Effector memory CD4-positive, alpha-beta T cell (primary cell): ENCODE data around the gene PARP15.

Experiments used
- DNase-seq, 3 donors: peaks; one replicate each; pipeline ENCODE4 v3.0.0-alpha.2; 2020
- H3K27ac ChIP-seq: 2 replicates; pipeline ENCODE4 v1.7.0; 2013; ENCODE audit warnings: mild to moderate bottlenecking, low read length, moderate library complexity; ENCODE audit not compliant: insufficient read depth, poor library complexity, severe bottlenecking
- H3K27me3 ChIP-seq: replicated peaks from 2 replicates; pipeline ENCODE4 v1.7.0; 2013; ENCODE audit warnings: mild to moderate bottlenecking, low read length; ENCODE audit not compliant: insufficient read depth, control insufficient read depth, poor library complexity, severe bottlenecking
- H3K36me3 ChIP-seq: 2 replicates; pipeline ENCODE4 v1.7.0; 2013; ENCODE audit warnings: mild to moderate bottlenecking, low read length, moderate library complexity; ENCODE audit not compliant: control insufficient read depth, insufficient read depth
- H3K4me1 ChIP-seq: 2 replicates; pipeline ENCODE4 v1.7.0; 2013; ENCODE audit warnings: low read length, mild to moderate bottlenecking; ENCODE audit not compliant: control insufficient read depth, insufficient read depth, poor library complexity, severe bottlenecking
- H3K4me3 ChIP-seq: 2 replicates; pipeline ENCODE4 v1.7.0; 2013; ENCODE audit warnings: low read length, low read depth, mild to moderate bottlenecking; ENCODE audit not compliant: insufficient read depth, poor library complexity, severe bottlenecking
- H3K9me3 ChIP-seq: 2 replicates; pipeline ENCODE4 v1.7.0; 2013; ENCODE audit warnings: mild to moderate bottlenecking, low read length, moderate library complexity; ENCODE audit not compliant: control insufficient read depth
- total RNA-seq, 3 donors: gene quantifications; one replicate each; lab custom pipeline; 2026; lab: John Stamatoyannopoulos, UW

The PARP15 gene
- 65.7 to 123 (median 98.3) reads per million in 3 donors for total RNA-seq

- Histone ChIP-seq H3K36me3 (peaks cover 5% of the 10 kb centered on the region), H3K27me3 (no peaks in the 10 kb centered on the region), H3K4me3 (peak within 1 kb of the TSS; percentile 69), H3K27ac (peak within 1 kb of the TSS; percentile 66), H3K9me3 (no peaks in the 10 kb centered on the region), H3K4me1 (peaks cover 7% of the 10 kb centered on the region)
- DNase-seq, result no peak
Measured at GRCh38 chr3:122577409-122578031, at the start of gene PARP15. Gene PARP15, plus strand, starts transcription at chr3:122577650. Its CDS starts 18 bp downstream, at chr3:122577668.

GRCh38 chr3:122530164-122530563, 47.3 kb upstream of the PARP15 start:
- Histone ChIP-seq H3K36me3 (peaks cover 40% of the 10 kb centered on the region), H3K4me3 (no peak overlapping the region)
- no peak for DNase-seq

GRCh38 chr3:122533480-122533879, 44.0 kb upstream of the PARP15 start:
- Histone ChIP-seq H3K27me3 (no peaks in the 10 kb centered on the region), H3K36me3 (peaks cover 53% of the 10 kb centered on the region), H3K4me1 (no peaks in the 10 kb centered on the region), H3K9me3 (no peaks in the 10 kb centered on the region), H3K27ac (no peak overlapping the region), H3K4me3 (no peak overlapping the region)
- no peak for DNase-seq

More at GRCh38 chr3:122530164-122530563, 47.3 kb upstream of the PARP15 start:
- no peak overlapping the region for H3K27ac ChIP-seq
- no peaks in the 10 kb centered on the region for H3K9me3 ChIP-seq
- H3K27me3 ChIP-seq, result no peaks in the 10 kb centered on the region
- no peaks in the 10 kb centered on the region for H3K4me1 ChIP-seq

- no peak for DNase-seq
Measured at GRCh38 chr3:122533931-122534334, 43.5 kb upstream of the PARP15 start.

GRCh38 chr3:122535964-122536631, 41.4 kb upstream of the PARP15 start:
- DNase-seq, result no peak
- Histone ChIP-seq H3K27me3 (no peaks in the 10 kb centered on the region), H3K9me3 (no peaks in the 10 kb centered on the region), H3K4me1 (no peaks in the 10 kb centered on the region), H3K36me3 (peaks cover 65% of the 10 kb centered on the region), H3K27ac (no peak overlapping the region), H3K4me3 (no peak overlapping the region)

More at GRCh38 chr3:122533931-122534334, 43.5 kb upstream of the PARP15 start:
- Histone ChIP-seq H3K27ac (no peak overlapping the region), H3K9me3 (no peaks in the 10 kb centered on the region), H3K27me3 (no peaks in the 10 kb centered on the region), H3K36me3 (peaks cover 53% of the 10 kb centered on the region), H3K4me3 (no peak overlapping the region), H3K4me1 (no peaks in the 10 kb centered on the region)

- no peaks in the 10 kb centered on the region for H3K9me3 ChIP-seq
- H3K4me1 ChIP-seq, result no peaks in the 10 kb centered on the region
- H3K27ac ChIP-seq, result no peak overlapping the region
- no peak overlapping the region for H3K4me3 ChIP-seq
- H3K27me3 ChIP-seq, result no peaks in the 10 kb centered on the region
- H3K36me3 ChIP-seq, result peaks cover 67% of the 10 kb centered on the region
- no peak for DNase-seq
Measured at GRCh38 chr3:122536632-122537001, 40.8 kb upstream of the PARP15 start.

GRCh38 chr3:122538956-122539490, 38.4 kb upstream of the PARP15 start:
- Histone ChIP-seq H3K4me3 (no peak overlapping the region), H3K9me3 (no peaks in the 10 kb centered on the region), H3K36me3 (peaks cover 63% of the 10 kb centered on the region), H3K27me3 (no peaks in the 10 kb centered on the region), H3K4me1 (no peaks in the 10 kb centered on the region), H3K27ac (no peak overlapping the region)
- no peak for DNase-seq

GRCh38 chr3:122546151-122546550, 31.3 kb upstream of the PARP15 start:
- H3K9me3 ChIP-seq, result no peaks in the 10 kb centered on the region
- H3K36me3 ChIP-seq, result peaks cover 70% of the 10 kb centered on the region

GRCh38 chr3:122548076-122548475, 29.4 kb upstream of the PARP15 start:
- Histone ChIP-seq H3K27ac (no peak overlapping the region), H3K9me3 (no peaks in the 10 kb centered on the region), H3K4me3 (no peak overlapping the region), H3K4me1 (no peaks in the 10 kb centered on the region), H3K27me3 (no peaks in the 10 kb centered on the region), H3K36me3 (peaks cover 71% of the 10 kb centered on the region)
- DNase-seq, result no peak

More at GRCh38 chr3:122546151-122546550, 31.3 kb upstream of the PARP15 start:
- no peaks in the 10 kb centered on the region for H3K4me1 ChIP-seq
- no peak overlapping the region for H3K27ac ChIP-seq
- no peak overlapping the region for H3K4me3 ChIP-seq
- no peak for DNase-seq
- H3K27me3 ChIP-seq, result no peaks in the 10 kb centered on the region

- no peak overlapping the region for H3K4me3 ChIP-seq
- no peaks in the 10 kb centered on the region for H3K9me3 ChIP-seq
- H3K36me3 ChIP-seq, result peaks cover 75% of the 10 kb centered on the region
- no peaks in the 10 kb centered on the region for H3K4me1 ChIP-seq
- H3K27ac ChIP-seq, result no peak overlapping the region
- no peak for DNase-seq
- H3K27me3 ChIP-seq, result no peaks in the 10 kb centered on the region
Measured at GRCh38 chr3:122548619-122549018, 28.8 kb upstream of the PARP15 start.
